ENCODE results near the gene IER5L. TPM values are rescaled to one million over a fixed set of nuclear protein-coding genes. Genes with fewer than 3 reads are reported as not detected.

IER5L gene
- total RNA-seq, 1 donor from 2014 or later, result 37.5 TPM

DNA sequence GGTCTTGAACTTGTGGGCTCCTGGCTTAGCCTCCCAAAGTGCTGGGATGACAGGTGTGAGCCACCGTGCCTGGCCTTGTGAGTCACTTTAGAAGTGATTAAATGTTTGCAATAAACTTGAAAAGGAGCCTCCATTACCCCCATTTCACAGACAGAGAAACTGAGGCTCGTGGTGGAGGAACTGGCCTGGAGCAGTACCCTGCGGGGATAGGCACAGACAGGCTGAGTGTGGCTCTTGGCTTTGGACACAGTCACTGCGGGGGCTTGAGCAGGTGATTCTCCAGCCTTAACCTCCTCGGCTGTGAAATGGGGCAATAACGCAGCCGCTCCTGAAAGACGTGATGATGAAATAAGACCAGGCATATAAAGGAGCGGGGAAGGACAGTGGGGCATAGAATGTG is 40.9 kb upstream of the IER5L start:
- TF ChIP-seq, protein P1, sequence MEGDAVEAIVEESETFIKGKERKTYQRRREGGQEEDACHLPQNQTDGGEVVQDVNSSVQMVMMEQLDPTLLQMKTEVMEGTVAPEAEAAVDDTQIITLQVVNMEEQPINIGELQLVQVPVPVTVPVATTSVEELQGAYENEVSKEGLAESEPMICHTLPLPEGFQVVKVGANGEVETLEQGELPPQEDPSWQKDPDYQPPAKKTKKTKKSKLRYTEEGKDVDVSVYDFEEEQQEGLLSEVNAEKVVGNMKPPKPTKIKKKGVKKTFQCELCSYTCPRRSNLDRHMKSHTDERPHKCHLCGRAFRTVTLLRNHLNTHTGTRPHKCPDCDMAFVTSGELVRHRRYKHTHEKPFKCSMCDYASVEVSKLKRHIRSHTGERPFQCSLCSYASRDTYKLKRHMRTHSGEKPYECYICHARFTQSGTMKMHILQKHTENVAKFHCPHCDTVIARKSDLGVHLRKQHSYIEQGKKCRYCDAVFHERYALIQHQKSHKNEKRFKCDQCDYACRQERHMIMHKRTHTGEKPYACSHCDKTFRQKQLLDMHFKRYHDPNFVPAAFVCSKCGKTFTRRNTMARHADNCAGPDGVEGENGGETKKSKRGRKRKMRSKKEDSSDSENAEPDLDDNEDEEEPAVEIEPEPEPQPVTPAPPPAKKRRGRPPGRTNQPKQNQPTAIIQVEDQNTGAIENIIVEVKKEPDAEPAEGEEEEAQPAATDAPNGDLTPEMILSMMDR (conservative IDR thresholded peaks at IDR 0.05), result no peak
- Mint-ChIP-seq H3K36me3 (no peaks in the 10 kb centered on the region), H3K4me3 (no peak overlapping the region), H3K4me1 (ENCODE audit: unreplicated experiment) (peaks cover 18% of the 10 kb centered on the region), H3K27me3 (no peaks in the 10 kb centered on the region), H3K27ac (no peak overlapping the region), H3K9me3 (no peaks in the 10 kb centered on the region)
- no peak for DNase-seq (ENCODE audit: extremely low spot score, unreplicated experiment)

DNA sequence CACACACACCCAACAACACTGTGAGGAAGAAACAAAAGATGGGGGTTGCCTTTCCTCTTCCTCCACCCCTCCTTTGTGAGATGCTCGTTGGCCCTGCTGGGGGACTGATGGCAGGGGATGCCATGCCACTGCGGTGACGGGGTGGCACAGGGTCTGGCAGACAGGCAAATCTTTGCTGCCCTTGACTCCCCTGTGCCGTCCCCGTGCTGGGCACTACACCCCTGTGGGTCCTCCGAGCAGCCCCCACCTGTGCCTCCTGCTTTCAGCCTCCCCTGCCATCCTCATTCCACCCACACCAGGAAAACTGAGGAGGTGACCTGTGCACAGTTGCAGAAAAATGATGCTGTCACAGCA is 40.2 kb upstream of the IER5L start:
- Mint-ChIP-seq H3K4me3 (no peak overlapping the region), H3K27me3 (no peaks in the 10 kb centered on the region), H3K36me3 (no peaks in the 10 kb centered on the region), H3K27ac (no peak overlapping the region), H3K9me3 (no peaks in the 10 kb centered on the region), H3K4me1 (ENCODE audit: unreplicated experiment) (peaks cover 18% of the 10 kb centered on the region)
- DNase-seq (ENCODE audit: extremely low spot score, unreplicated experiment), result no peak
- TF ChIP-seq, protein P1 (conservative IDR thresholded peaks at IDR 0.05), result no peak

DNA sequence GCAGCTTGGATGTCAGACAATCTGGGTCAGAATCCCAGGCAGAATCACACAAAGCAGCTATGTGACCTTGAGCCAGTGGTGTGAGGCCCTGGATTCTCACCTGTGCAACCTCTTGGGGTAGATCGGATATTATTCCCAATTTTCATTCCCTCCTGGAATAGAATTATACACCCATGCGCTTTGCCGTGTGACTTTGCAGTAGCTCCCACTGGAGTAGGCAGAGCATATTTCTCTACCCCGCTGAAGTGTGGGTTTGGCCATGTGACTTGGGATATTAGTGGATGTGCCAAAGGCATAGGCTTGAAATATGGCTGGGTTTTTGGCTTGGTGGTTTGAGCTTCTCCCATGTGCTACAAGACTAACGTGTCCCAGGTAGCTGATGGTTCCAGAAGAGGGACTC is 35.5 kb upstream of the IER5L start:
- H3K4me3 Mint-ChIP-seq, result no peak overlapping the region
- H3K27ac Mint-ChIP-seq, result no peak overlapping the region
- H3K36me3 Mint-ChIP-seq, result no peaks in the 10 kb centered on the region
- DNase-seq (ENCODE audit: extremely low spot score, unreplicated experiment), result no peak
- H3K9me3 Mint-ChIP-seq, result no peaks in the 10 kb centered on the region
- no peaks in the 10 kb centered on the region for H3K27me3 Mint-ChIP-seq
- H3K4me1 Mint-ChIP-seq (ENCODE audit: unreplicated experiment), result peaks cover 9% of the 10 kb centered on the region
- TF ChIP-seq, protein P1 (conservative IDR thresholded peaks at IDR 0.05), result no peak

DNA sequence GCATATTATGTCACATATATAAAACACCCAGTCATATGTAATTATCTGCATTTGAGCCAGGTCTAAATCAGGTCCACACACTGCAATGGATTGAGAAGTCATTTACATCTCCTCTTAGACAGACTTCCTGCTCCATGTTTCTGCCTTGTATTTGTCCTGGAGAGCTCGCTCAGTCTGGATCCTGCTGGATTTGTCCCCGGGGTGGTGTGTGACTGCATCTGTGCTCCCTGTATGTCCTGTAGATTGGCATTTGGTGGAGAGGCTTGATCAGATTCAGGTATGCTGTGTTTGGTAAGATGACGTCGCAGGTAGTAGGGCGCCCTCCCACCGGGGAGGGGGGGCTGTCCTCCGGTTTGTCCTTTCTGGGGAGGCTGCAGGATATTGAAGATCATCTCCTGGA is 33.6 kb upstream of the IER5L start:
- Mint-ChIP-seq H3K36me3 (no peaks in the 10 kb centered on the region), H3K9me3 (no peaks in the 10 kb centered on the region), H3K27me3 (no peaks in the 10 kb centered on the region), H3K4me3 (no peak overlapping the region), H3K4me1 (ENCODE audit: unreplicated experiment) (peaks cover 14% of the 10 kb centered on the region), H3K27ac (no peak overlapping the region)
- TF ChIP-seq, protein P1 (conservative IDR thresholded peaks at IDR 0.05), result no peak
- DNase-seq (ENCODE audit: extremely low spot score, unreplicated experiment), result no peak

DNA sequence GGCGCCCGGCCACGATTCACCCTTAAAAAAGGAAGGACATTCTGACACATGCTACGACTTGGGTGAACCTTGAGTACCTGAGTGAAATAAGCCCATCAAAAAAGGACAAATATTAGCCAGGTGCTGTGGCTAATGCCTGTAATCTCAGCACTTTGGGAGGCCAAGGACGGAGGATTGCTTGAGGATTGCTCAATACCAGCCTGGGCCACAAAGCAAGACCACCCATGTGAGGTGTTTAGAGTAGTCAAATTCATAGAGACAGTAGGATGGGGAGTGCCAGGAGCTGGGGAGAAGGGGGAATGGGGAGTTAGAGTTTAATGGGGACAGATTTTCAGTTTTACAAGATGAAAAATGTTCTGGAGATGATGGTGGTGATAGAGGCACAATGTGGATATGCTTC is 32.1 kb upstream of the IER5L start:
- H3K27me3 Mint-ChIP-seq, result no peaks in the 10 kb centered on the region
- peaks cover 15% of the 10 kb centered on the region for H3K4me1 Mint-ChIP-seq (ENCODE audit: unreplicated experiment)
- no peak overlapping the region for H3K27ac Mint-ChIP-seq

More for the DNA sequence above, 32.1 kb upstream of the IER5L start:
- Mint-ChIP-seq H3K4me3 (no peak overlapping the region), H3K9me3 (no peaks in the 10 kb centered on the region), H3K36me3 (no peaks in the 10 kb centered on the region)
- no peak for DNase-seq (ENCODE audit: extremely low spot score, unreplicated experiment)
- TF ChIP-seq, protein P1 (conservative IDR thresholded peaks at IDR 0.05), result no peak
